ENCODE data around the gene HTD2. TPM values are rescaled to one million over a fixed set of nuclear protein-coding genes. Genes with fewer than 3 reads are reported as not detected.
"Not testable (repeated sequence)": the region's sequence is repeated elsewhere in the genome, so short reads cannot be mapped to it uniquely, and the experiment has no call there.

The HTD2 gene
- total RNA-seq, 1 donor from 2014 or later, result 12.3 TPM

- no peak for DNase-seq
These were observed 27.1 kb downstream of the HTD2 start for GRCh38 chr3:58333206-58334012.

- DNase-seq, result no peak
These were observed 27.6 kb downstream of the HTD2 start for GRCh38 chr3:58334013-58334321.

GRCh38 chr3:58334506-58334884, 28.2 kb downstream of the HTD2 start:
- DNase-seq, result no peak

- no peak for DNase-seq
These were observed 29.3 kb downstream of the HTD2 start for GRCh38 chr3:58335652-58335947.

- no peak for DNase-seq
These were observed 30.0 kb downstream of the HTD2 start for GRCh38 chr3:58336135-58336882.

- DNase-seq, result no peak
These were observed 30.9 kb downstream of the HTD2 start for GRCh38 chr3:58337190-58337589.

GRCh38 chr3:58339146-58339545, 32.8 kb downstream of the HTD2 start:
- DNase-seq, result not testable (repeated sequence)

GRCh38 chr3:58340594-58341244, 34.4 kb downstream of the HTD2 start:
- DNase-seq, result no peak

GRCh38 chr3:58341376-58341775, 35.1 kb downstream of the HTD2 start:
- no peak for DNase-seq

GRCh38 chr3:58342676-58343075, 36.4 kb downstream of the HTD2 start:
- no peak for DNase-seq

GRCh38 chr3:58345457-58345856, 39.1 kb downstream of the HTD2 start:
- DNase-seq, result no peak

GRCh38 chr3:58346368-58346767, 40.0 kb downstream of the HTD2 start:
- no peak for DNase-seq

- no peak for DNase-seq
These were observed 41.7 kb downstream of the HTD2 start for GRCh38 chr3:58347984-58348383.

- no peak for DNase-seq
These were observed 43.7 kb downstream of the HTD2 start for GRCh38 chr3:58349792-58350626.

- DNase-seq, result no peak
These were observed 44.3 kb downstream of the HTD2 start for GRCh38 chr3:58350627-58351013.

GRCh38 chr3:58351920-58352319, 45.6 kb downstream of the HTD2 start:
- DNase-seq, result no peak

GRCh38 chr3:58352626-58353025, 46.3 kb downstream of the HTD2 start:
- DNase-seq, result no peak

GRCh38 chr3:58353722-58354553, 47.6 kb downstream of the HTD2 start:
- no peak for DNase-seq

GRCh38 chr3:58355179-58355578, 48.9 kb downstream of the HTD2 start:
- no peak for DNase-seq

- no peak for DNase-seq
These were observed 49.7 kb downstream of the HTD2 start for GRCh38 chr3:58356054-58356453.

GRCh38 chr3:58357402-58357801, 51.1 kb downstream of the HTD2 start:
- DNase-seq, result no peak

- DNase-seq, result no peak
These were observed 51.8 kb downstream of the HTD2 start for GRCh38 chr3:58358092-58358491.

Data from occipital lobe (tissue), 2 donors.